Measurements from ENCODE around the gene TMEM44. TPM values are rescaled to one million over a fixed set of nuclear protein-coding genes. Genes with fewer than 3 reads are reported as not detected.

TMEM44 gene
- total and polyA plus RNA-seq, 9 of the 15 experiments (the other 6 are each of a cell fraction or from before 2014, with no cell fraction given) = 0.53 to 18.1 (median 11.3) TPM

GRCh38 chr3:194671900-194672808, 38.9 kb upstream of the TMEM44 start, which contains the start of gene LSG1 (continued):
- TF ChIP-seq UBTF (IDR thresholded peaks at IDR 0.05; ENCODE audit: borderline replicate concordance in 1 of 2, low read depth in 2 of 2, low read length in 2 of 2) (peak; percentile 98 to 99), ZNF644 (tag; IDR thresholded peaks at IDR 0.05; ENCODE audit: low read depth) (no peak), KAT8 (IDR thresholded peaks at IDR 0.05; ENCODE audit: low read depth) (no peak), MAFF (IDR thresholded peaks at IDR 0.05; ENCODE audit: low read length) (peak; percentile 59), HMBOX1 (IDR thresholded peaks at IDR 0.05) (peak; percentile 29; the same call in 1 of the 2 replicates), FOSL1 (tag; conservative IDR thresholded peaks at IDR 0.05) (peak; percentile 68), HINFP (tag; conservative IDR thresholded peaks at IDR 0.05; ENCODE audit: low read depth) (0 out of 2 replicates have a peak, but pooled peaks have one; percentile 23), THRB (CRISPR knock-in tag; conservative IDR thresholded peaks at IDR 0.05) (no peak), ZNF518B (CRISPR knock-in tag; IDR thresholded peaks at IDR 0.05) (no peak), MTA3 (IDR thresholded peaks at IDR 0.05; ENCODE audit: borderline replicate concordance) (peak; percentile 88; the same call in 1 of the 2 replicates), GTF2A2 (tag; IDR thresholded peaks at IDR 0.05) (no peak)
